GM18505 (cell line): ENCODE data around the gene FEM1B.

ENCODE experiments used
- ATAC-seq: cut with Tn5 transposase; IDR thresholded peaks from one replicate; pipeline ENCODE4 v1.9.1; 2021; ENCODE audit not compliant: unreplicated experiment
- POLR2A ChIP-seq: IDR thresholded peaks from 4 replicates; pipeline ENCODE4 v1.6.1; 2011; ENCODE audit warnings: borderline replicate concordance; ENCODE audit not compliant: insufficient read depth, insufficient read length; ENCODE audit errors: extremely low read depth

Gene FEM1B

GRCh38 chr15:68339481-68339880 is 61.9 kb downstream of the FEM1B start:
- no peak for ATAC-seq
- TF ChIP-seq POLR2A, result no peak

DNA sequence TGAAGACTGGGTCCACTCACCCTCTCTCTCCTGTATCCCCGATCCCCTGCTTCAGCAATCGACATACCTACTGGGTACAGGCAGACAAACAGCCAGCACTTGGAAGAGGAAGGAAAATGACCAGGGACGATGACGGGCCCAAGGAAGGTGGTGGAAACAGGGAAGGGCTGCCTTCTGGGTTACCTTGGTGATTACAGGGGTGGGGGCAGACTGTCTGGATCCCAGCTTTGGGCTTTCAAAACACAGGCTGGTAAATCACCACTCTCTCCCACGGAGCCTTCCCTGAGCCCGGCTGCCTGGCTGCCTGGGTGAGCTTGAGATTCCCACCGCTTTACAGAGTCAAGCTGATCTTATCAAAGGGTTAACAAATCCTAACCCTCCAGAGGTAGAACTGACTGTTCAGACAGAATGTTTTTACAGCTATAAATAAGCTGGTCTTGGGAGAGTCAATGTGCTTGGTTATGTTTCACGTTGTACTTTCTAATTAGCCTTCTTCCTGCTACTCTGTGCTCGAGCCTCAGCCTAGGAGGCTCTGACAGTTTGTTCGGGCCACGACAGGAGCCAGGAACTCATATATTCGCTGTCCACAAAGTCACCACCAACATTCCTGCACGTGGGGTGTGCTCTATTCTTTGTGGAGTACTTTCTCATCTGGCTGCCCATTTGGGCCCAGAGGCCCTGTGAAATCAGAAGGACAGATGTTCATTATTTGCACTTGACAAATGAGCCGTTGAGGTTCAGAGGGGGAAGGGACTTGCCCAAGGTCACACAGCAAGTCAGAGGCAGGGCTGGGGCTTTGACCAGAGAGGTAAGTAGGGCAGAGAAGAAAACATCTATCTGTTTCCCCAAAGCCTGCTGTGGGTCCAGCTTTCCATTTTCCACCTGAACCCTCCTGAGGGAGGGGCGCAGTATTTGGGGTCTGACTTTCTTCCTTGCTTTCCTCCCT is 63.5 kb downstream of the FEM1B start:
- no peak for TF ChIP-seq POLR2A
- ATAC-seq, result no peak

DNA sequence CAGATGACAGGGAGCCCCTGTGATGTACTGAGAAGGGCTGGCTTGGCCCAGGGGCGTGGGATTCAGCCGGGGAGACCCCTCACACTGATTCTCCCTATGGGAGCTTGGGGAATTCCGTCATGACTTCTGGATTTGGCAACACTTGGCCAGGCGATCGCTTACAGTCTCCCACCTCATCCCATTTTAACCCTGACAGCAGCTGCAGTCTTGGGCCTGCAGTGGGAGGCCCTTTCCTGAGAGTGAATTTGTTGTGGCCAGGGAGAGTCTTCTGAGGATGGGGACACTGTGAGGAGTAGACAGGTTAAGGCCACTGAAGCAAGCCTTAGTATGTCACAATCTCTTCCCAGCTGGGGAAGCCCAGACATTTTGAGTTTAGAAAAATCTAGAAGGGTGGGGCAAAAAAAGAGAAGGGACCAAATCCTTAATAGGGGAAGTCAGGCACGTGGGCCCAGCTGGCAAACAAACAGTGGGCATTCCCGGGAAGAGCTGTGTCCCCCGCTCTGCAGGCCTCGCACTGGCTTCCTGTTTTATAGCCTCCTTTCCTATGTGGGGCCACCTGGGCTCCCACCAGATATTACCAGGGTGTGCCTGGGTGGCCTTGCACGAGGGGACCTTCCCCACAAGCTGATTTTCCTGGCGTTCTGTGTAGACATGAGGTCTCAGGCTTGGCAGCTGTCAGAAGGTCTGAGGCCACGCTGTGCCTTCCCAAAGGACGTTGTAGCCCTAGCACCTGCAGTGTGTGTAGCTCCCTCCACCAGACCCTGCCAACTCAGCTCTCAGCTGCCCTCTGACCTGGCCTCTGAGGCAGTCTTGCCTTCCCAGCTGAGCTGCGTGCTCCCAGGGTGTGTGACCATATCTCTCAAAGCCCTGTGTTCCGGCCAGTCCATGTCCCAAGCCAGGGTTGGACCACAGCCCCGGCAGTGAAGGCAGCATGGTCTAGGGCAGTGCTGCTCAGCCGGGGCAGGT is 64.5 kb downstream of the FEM1B start:
- ATAC-seq, result no peak

DNA sequence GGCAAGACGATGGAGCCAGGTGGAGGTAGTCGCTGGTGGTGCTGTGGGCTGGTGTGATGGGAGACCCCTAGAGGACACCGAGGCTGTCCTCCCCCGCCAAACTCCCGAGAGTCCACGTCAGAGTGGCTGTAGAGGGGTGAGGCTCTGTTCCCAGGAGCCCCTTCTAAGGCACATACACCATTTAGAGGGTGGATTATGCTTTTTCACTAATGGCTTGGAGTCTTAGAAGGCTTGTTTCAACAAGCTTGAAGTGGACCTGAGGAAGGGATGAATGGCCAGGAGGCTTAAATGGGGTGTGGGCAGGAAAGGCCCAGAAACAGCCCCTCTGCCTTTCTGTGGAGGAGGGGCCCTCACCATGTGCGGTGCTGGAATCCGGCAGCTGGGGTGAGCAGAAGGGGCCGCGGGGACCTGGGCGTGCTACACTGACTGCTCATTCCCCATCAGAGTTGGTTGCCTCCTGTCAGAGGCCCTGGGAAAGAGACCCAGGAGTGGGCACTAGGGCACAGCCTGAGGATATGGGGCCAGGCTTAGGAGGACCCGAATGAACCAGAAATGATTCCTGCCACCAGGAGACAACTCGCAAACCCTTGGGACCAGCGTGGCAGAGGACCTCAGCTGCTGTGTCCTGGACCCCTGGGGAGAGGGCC is 66.2 kb downstream of the FEM1B start:
- no peak for TF ChIP-seq POLR2A
- no peak for ATAC-seq

More for the DNA sequence above, 64.5 kb downstream of the FEM1B start:
- TF ChIP-seq POLR2A, result no peak

DNA sequence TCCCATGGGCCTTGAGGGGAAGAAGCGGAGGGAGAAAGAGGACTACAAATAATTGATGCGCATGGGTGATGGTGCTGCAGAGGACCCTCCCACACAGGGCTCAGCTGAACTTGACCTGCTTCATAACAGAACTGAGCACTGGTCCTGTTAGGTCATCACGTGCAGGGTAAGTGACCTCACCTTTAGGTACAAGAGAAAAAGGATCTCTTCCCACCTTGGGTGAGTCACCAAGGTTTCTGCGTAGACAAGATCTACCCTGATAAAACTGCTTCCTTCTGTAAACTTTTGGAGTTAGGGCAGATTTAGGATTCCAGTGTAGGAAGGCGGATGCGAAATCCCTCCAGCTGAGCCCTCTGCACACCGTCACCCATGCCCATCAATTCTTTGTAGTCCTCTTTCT is 67.1 kb downstream of the FEM1B start:
- ATAC-seq, result no peak
- TF ChIP-seq POLR2A, result no peak
